Activated effector memory CD4-positive, alpha-beta T cell treated with anti-CD3 and anti-CD28 coated beads, Interleukin-2, amount 50 U/mL, for 16 hours (primary cell): Measurements from ENCODE around the gene MTERF4.

Experiments
- DNase-seq: peaks from one replicate; pipeline ENCODE4 v3.0.0-alpha.2; 2020

MTERF4 gene

GRCh38 chr2:241067501-241068135 lies 34.5 kb downstream of the MTERF4 start:
- no peak for DNase-seq

- no peak for DNase-seq
Measured at GRCh38 chr2:241066893-241067341, 35.2 kb downstream of the MTERF4 start.

GRCh38 chr2:241066171-241066892 lies 35.8 kb downstream of the MTERF4 start:
- no peak for DNase-seq

- no peak for DNase-seq
Measured at GRCh38 chr2:241065355-241065803, 36.7 kb downstream of the MTERF4 start.

- DNase-seq: no peak
Measured at GRCh38 chr2:241064802-241065354, 37.2 kb downstream of the MTERF4 start.

- DNase-seq: peak; percentile 81
Measured at GRCh38 chr2:241064008-241064801, 37.9 kb downstream of the MTERF4 start.

GRCh38 chr2:241063587-241063986 lies 38.5 kb downstream of the MTERF4 start:
- no peak for DNase-seq

- DNase-seq: no peak
Measured at GRCh38 chr2:241063093-241063551, 39.0 kb downstream of the MTERF4 start.

GRCh38 chr2:241062389-241063092 lies 39.5 kb downstream of the MTERF4 start:
- DNase-seq: no peak

GRCh38 chr2:241061275-241061674 lies 40.8 kb downstream of the MTERF4 start:
- no peak for DNase-seq

- DNase-seq: no peak
Measured at GRCh38 chr2:241053576-241054251, 48.4 kb downstream of the MTERF4 start.

- no peak for DNase-seq
Measured at GRCh38 chr2:241052677-241053360, 49.3 kb downstream of the MTERF4 start.

GRCh38 chr2:241051578-241052487 lies 50.3 kb downstream of the MTERF4 start:
- peak; percentile 43 for DNase-seq

GRCh38 chr2:241050624-241051577 lies 51.2 kb downstream of the MTERF4 start:
- DNase-seq: no peak

GRCh38 chr2:241049739-241050623 lies 52.1 kb downstream of the MTERF4 start:
- no peak for DNase-seq

GRCh38 chr2:241048949-241049343 lies 53.1 kb downstream of the MTERF4 start:
- no peak for DNase-seq

GRCh38 chr2:241048149-241048948 lies 53.7 kb downstream of the MTERF4 start:
- no peak for DNase-seq
